Panc1 (cell line): ENCODE measurements around the gene BRD9.
"Not testable (repeated sequence)": the region's sequence is repeated elsewhere in the genome, so short reads cannot be mapped to it uniquely, and the experiment has no call there.

Source experiments
- POLR2AphosphoS5 ChIP-seq: IDR thresholded peaks from 2 replicates; pipeline ENCODE4 v1.6.1; 2012; ENCODE audit warnings: mild to moderate bottlenecking, low read depth, low read length, moderate library complexity
- TF ChIP-seq, protein P1 (sequence below): fragments of 450-650 bp; IDR thresholded peaks from 2 replicates; pipeline ENCODE4 v1.5.1; 2017; ENCODE audit warnings: mild to moderate bottlenecking

DNA sequence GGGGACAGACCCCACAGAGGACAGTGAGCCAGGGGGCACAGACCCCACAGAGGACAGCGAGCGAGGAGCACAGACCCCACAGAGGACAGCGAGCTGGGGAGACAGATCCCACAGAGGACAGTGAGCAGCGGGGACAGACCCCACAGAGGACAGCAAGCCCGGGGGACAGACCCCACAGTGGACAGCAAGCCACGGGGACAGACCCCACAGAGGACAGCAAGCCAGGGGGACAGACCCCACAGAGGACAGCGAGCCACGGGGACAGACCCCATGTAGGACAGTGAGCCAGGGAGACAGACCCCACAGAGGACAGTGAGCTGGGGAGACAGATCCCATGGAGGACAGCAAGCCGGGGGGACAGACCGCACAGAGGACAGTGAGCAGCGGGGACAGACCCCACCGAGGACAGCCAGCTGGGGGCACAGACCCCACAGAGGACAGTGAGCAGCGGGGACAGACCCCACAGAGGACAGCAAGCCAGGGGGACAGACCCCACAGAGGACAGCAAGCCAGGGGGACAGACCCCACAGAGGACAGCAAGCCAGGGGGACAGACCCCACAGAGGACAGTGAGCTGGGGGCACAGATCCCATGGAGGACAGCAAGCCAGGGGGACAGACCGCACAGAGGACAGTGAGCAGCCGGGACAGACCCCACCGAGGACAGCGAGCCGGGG, 39.0 kb downstream of the BRD9 start:
- not testable (repeated sequence) for TF ChIP-seq POLR2AphosphoS5
- TF ChIP-seq, protein P1, sequence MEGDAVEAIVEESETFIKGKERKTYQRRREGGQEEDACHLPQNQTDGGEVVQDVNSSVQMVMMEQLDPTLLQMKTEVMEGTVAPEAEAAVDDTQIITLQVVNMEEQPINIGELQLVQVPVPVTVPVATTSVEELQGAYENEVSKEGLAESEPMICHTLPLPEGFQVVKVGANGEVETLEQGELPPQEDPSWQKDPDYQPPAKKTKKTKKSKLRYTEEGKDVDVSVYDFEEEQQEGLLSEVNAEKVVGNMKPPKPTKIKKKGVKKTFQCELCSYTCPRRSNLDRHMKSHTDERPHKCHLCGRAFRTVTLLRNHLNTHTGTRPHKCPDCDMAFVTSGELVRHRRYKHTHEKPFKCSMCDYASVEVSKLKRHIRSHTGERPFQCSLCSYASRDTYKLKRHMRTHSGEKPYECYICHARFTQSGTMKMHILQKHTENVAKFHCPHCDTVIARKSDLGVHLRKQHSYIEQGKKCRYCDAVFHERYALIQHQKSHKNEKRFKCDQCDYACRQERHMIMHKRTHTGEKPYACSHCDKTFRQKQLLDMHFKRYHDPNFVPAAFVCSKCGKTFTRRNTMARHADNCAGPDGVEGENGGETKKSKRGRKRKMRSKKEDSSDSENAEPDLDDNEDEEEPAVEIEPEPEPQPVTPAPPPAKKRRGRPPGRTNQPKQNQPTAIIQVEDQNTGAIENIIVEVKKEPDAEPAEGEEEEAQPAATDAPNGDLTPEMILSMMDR = not testable (repeated sequence)
